Common myeloid progenitor, CD34-positive (primary cell): Measurements from ENCODE around the gene IGFL4.

Source experiments
- CTCF ChIA-PET: fragments of 350-600 bp; sonication (Branson Sonifier 250); formaldehyde crosslinking; loops from one replicate; lab custom pipeline; 2021; ENCODE audit warnings: antibody characterized with exemption; lab: Charles Lee
- POLR2A ChIA-PET: fragments of 350-600 bp; sonication (Branson Sonifier 250); formaldehyde crosslinking; loops from one replicate; lab custom pipeline; 2021; ENCODE audit warnings: antibody characterized with exemption; lab: Charles Lee
- DNase-seq, 3 donors: peaks; one replicate each; pipeline versions ENCODE4 v3.0.0 to v3.0.0-alpha.2; 2013
- H3K27ac ChIP-seq, 2 experiments: 1 replicate in 1 of 2; 2 replicates in 1 of 2; pipeline ENCODE4 v1.7.0; 2013; ENCODE audit warnings: inconsistent platforms in 2 of 2, low read length in 2 of 2, mild to moderate bottlenecking in 2 of 2, low read depth in 1 of 2, moderate library complexity in 1 of 2; ENCODE audit not compliant: severe bottlenecking in 2 of 2, insufficient read depth in 1 of 2, poor library complexity in 1 of 2
- H3K27me3 ChIP-seq, 5 experiments: replicated peaks in 2 of 5; 1 replicate in 3 of 5; 2 replicates in 2 of 5; pipeline versions ENCODE4 v1.6.1 to v1.7.0; 2013; ENCODE audit warnings: low read length in 4 of 5, mild to moderate bottlenecking in 2 of 5, moderate library complexity in 2 of 5, inconsistent platforms in 1 of 5; ENCODE audit not compliant: insufficient read depth in 5 of 5, control insufficient read depth in 4 of 5
- H3K36me3 ChIP-seq, 4 experiments: 1 replicate in 2 of 4; 2 replicates in 2 of 4; pipeline versions ENCODE4 v1.6.1 to v1.7.0; 2013; ENCODE audit warnings: low read length in 3 of 4, control low read depth in 1 of 4, mild to moderate bottlenecking in 1 of 4; ENCODE audit not compliant: control insufficient read depth in 4 of 4, insufficient read depth in 4 of 4
- H3K4me1 ChIP-seq, 4 experiments: 1 replicate in 3 of 4; 2 replicates in 1 of 4; pipeline versions ENCODE4 v1.6.1 to v1.7.1; 2013; ENCODE audit warnings: low read length in 3 of 4, mild to moderate bottlenecking in 3 of 4, control low read depth in 1 of 4, inconsistent platforms in 1 of 4, moderate library complexity in 1 of 4; ENCODE audit not compliant: control insufficient read depth in 4 of 4, insufficient read depth in 4 of 4; ENCODE audit errors: control extremely low read depth in 1 of 4
- H3K4me3 ChIP-seq, 7 experiments: 1 replicate in 4 of 7; 2 replicates in 3 of 7; pipeline versions ENCODE4 v1.5.1 to v1.7.0; 2013; ENCODE audit warnings: mild to moderate bottlenecking in 7 of 7, low read length in 6 of 7, moderate library complexity in 6 of 7, inconsistent platforms in 2 of 7, low read depth in 2 of 7, control low read depth in 1 of 7; ENCODE audit not compliant: insufficient read depth in 4 of 7, control insufficient read depth in 1 of 7; ENCODE audit errors: extremely low read depth in 1 of 7
- H3K9me3 ChIP-seq, 5 experiments: 1 replicate in 4 of 5; 2 replicates in 1 of 5; pipeline versions ENCODE4 v1.6.1 to v1.7.1; 2013; ENCODE audit warnings: low read length in 4 of 5, mild to moderate bottlenecking in 2 of 5, inconsistent platforms in 1 of 5, low read depth in 1 of 5, moderate library complexity in 1 of 5; ENCODE audit not compliant: control insufficient read depth in 4 of 5, insufficient read depth in 2 of 5; ENCODE audit errors: control extremely low read depth in 1 of 5
- WGBS: methylation state at CpG from one replicate; pipeline ENCODE4 v1.1.5; 2013; ENCODE audit not compliant: insufficient coverage; 5-methylcytosine and 5-hydroxymethylcytosine counted together

Gene IGFL4

DNA sequence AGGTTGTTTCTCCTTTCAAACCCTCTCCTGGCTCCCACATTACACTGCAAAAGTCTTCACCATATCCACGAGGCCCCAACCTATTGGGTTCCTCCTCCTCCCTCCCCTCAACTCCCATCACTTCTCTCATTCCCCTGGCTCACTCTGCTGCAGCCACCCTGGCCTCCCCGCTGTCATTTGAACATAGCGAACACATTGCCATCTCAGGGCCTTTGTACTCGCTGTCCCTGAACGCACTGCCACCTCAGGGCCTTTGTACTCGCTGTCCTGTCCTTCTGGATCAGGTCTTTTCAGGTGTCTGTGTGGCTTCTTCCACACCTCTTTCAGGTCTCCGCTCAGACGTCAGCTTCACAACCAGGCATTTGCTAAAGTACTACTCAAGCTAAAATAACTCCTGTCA is 43.9 kb downstream of the IGFL4 start:
- peaks cover 0 to 7% (median 0%) of the 10 kb centered on the region in 4 experiments for H3K36me3 ChIP-seq
- POLR2A ChIA-PET: no interaction called here
- peaks cover 6 to 26% (median 19%) of the 10 kb centered on the region in 4 experiments for H3K4me1 ChIP-seq
- H3K4me3 ChIP-seq: no peak overlapping the region
- no peak overlapping the region for H3K27ac ChIP-seq
- CTCF ChIA-PET: interaction anchor here (1.2 kb wide), 1 partner anchor 22 kb away, joined by 3 read pairs; no protein-coding TSS in a partner anchor
- DNase-seq: no peak
- no peaks in the 10 kb centered on the region for H3K9me3 ChIP-seq
- WGBS: 98% methylated on average over 8 of the region's 8 CpGs
- peaks cover 0 to 28% (median 6%) of the 10 kb centered on the region in 5 experiments for H3K27me3 ChIP-seq

DNA sequence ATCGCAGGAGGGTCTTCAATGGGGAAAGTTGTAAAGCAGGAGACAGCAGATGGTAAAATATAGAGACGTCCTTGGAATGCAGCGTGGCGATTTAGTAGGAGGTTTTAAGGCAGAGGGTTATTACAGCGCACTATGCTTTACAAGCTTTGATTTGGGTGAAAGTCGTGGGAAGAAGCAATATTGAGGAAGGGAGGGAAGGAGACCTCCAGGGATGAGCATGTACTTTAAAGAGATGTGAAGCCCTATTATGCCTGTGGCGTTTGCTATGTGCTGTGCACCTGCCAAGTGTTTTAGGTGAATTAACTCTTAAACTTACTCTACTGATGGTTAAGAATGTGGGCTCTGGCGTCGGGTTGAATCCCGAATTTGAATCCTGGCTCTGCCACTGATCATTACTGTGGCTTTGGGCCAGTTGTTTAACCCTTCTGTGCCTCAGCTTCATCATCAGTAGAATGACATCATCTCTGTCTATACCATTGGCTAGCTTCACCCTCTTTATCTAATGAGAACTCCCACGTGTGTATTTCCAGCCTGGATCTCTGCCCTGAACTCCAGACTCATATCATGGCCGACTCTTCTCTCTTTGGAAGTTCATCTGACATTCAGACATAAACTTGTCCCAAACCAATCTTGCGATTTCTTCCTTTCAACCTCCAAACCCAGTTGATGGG is 45.0 kb downstream of the IGFL4 start:
- Histone ChIP-seq H3K4me1 (peaks cover 6 to 26% (median 18%) of the 10 kb centered on the region in 4 experiments), H3K4me3 (peak overlapping the region; percentile 75 to 88 (median 80)), H3K27me3 (peaks cover 0 to 20% (median 6%) of the 10 kb centered on the region in 5 experiments), H3K27ac (peak overlapping the region in 1 of 2 experiments; percentile 82), H3K36me3 (peaks cover 0 to 7% (median 0%) of the 10 kb centered on the region in 4 experiments), H3K9me3 (no peaks in the 10 kb centered on the region)
- ChIA-PET POLR2A (no interaction called here), CTCF (interaction anchor here (0.6 to 1.2 kb wide), 3 partner anchors 10 to 298 kb away, joined by 3 to 4 read pairs (median 3); no protein-coding TSS in a partner anchor)
- 17% methylated on average over 12 of the region's 13 CpGs for WGBS
- no peak for DNase-seq

DNA sequence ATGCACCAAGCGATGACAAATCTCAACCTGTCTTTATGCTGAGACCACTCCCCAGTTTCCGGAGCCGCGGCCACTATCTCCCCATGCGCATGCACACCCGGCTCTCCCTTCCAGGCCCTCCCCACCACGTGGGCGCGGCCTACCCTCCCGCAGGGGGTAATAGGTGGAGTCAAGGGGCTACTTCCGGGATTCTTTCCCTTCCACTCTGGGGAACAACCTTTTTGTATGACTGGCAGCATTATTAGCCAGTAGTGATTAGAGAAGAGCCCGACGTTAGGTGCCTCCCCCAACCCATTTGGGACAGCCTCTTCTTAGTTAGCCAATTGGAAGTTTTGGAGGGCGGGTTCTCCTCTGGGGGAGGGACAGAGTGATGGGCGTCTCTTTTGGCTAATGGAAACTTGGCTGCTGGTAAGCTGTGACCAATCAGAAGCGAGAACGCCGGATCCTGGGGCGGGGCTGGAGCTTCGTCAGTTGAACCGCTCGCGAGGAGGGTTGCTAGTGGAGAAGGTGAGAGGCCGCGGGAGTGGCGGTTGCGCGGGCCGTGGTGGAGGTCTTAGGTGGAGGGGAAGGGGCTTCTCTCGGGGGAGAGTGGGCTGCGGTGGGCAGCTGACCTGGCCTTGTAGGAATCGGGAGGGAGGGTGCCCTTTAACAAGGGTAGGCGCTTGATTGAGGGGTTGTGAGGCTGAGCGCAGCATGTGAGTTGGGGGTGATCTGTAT is 45.6 kb downstream of the IGFL4 start, which contains the start of gene CCDC61:
TSS of gene CCDC61 (plus strand) at position 470 of the 717 bp plus-strand sequence. CDS start 7,552 bp downstream, outside the sequence.
- Histone ChIP-seq H3K36me3 (peaks cover 0 to 7% (median 0%) of the 10 kb centered on the region in 4 experiments), H3K4me1 (peaks cover 6 to 19% (median 12%) of the 10 kb centered on the region in 4 experiments), H3K9me3 (no peaks in the 10 kb centered on the region), H3K27ac (peak within 1 kb of the TSS in 1 of 2 experiments; percentile 82), H3K4me3 (peak within 1 kb of the TSS; percentile 75 to 88 (median 80)), H3K27me3 (peaks cover 0 to 13% (median 6%) of the 10 kb centered on the region in 5 experiments)
- ChIA-PET POLR2A (no interaction called here), CTCF (interaction anchor here (1.2 kb wide), 1 partner anchor 11 kb away, joined by 3 read pairs; no protein-coding TSS in a partner anchor)
- peak; percentile 99 to 100 (median 99) for DNase-seq
- WGBS: 0% methylated on average over 23 of the region's 34 CpGs

DNA sequence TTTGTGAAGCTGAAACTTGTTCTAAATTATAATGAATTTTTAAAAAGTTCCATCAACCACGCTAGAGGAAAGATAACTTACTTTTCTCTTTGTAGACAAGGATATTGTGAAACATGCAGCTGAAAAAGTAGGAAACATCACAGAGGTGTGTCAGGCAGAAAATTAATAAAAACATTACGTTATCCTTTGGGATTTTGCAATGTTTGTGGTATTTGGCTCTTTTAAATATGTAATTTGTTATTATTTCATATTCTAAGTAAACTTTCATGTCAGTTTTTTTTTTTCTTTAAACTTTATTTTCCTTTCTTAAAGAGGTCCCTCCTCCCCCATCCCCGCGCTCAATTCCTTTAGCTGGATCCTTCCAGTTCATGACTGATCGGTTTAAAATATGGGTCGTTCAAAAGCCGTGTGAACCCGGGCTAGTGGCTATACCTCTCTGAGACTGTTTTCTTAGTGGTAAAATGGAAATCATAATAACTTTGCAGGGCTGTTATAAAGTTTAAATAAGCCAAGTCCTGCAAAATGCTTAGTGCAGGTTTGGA is 46.3 kb downstream of the IGFL4 start:
- Histone ChIP-seq H3K9me3 (no peaks in the 10 kb centered on the region), H3K27me3 (peaks cover 0 to 12% (median 3%) of the 10 kb centered on the region in 5 experiments), H3K4me3 (peak overlapping the region in 6 of 7 experiments; percentile 20 to 87 (median 71)), H3K27ac (no peak overlapping the region), H3K36me3 (peaks cover 0 to 7% (median 0%) of the 10 kb centered on the region in 4 experiments), H3K4me1 (peaks cover 5 to 15% (median 10%) of the 10 kb centered on the region in 4 experiments)
- ChIA-PET POLR2A (no interaction called here), CTCF (interaction anchor here (0.9 to 1.0 kb wide), 2 partner anchors 11 to 15 kb away, joined by 3 read pairs; no protein-coding TSS in a partner anchor)
- no peak for DNase-seq
- whole genome bisulfite sequencing: 0% methylated on average over 3 of the region's 8 CpGs

DNA sequence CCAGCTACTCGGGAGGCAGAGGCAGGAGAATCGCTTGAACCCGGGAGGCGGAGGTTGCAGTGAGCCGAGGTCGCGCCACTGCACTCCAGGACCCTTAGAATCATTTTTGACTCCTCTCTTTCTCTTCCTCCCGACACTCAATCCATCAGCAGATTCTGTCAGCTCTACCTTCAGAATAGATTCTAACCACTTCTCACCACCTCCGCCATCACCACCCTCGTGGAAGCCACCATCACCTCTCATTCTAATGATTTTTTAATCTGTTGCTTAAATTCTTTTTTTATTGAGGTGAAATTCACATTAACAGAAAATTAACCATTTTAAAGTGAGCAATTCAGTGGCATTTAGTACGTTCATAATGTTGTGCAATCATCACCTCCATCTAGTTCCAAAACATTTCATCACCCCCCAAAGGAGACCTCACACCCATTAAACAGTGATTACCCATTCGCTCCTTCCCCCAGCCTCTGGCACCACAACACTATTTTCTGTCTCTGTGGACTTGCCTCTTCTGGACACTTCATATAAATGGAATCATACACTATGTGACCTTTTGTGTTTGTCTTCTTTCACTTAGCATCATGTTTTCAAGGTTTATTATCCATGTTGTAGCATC is 50.6 kb downstream of the IGFL4 start:
- ChIA-PET POLR2A (no interaction called here), CTCF (no interaction called here)
- Histone ChIP-seq H3K4me3 (no peak overlapping the region), H3K27ac (no peak overlapping the region), H3K36me3 (no peaks in the 10 kb centered on the region), H3K9me3 (no peaks in the 10 kb centered on the region), H3K27me3 (peaks cover 0 to 11% (median 5%) of the 10 kb centered on the region in 5 experiments), H3K4me1 (peaks cover 0 to 6% (median 4%) of the 10 kb centered on the region in 4 experiments)
- DNase-seq: no peak
- WGBS: 92% methylated on average over 10 of the region's 12 CpGs
